Right cardiac atrium (tissue), 5 donors: ENCODE data around the gene FZD2. TPM values are rescaled to one million over a fixed set of nuclear protein-coding genes. Genes with fewer than 3 reads are reported as not detected.
"Not testable (repeated sequence)": the region's sequence is repeated elsewhere in the genome, so short reads cannot be mapped to it uniquely, and the experiment has no call there.

Experiments used
- ATAC-seq, 2 donors: fragments of 200-7000 bp; cut with Tn5 transposase; one replicate each; pipeline versions ENCODE4 v1.8.0 to v1.9.1; 2020; ENCODE audit warnings: moderate library complexity in 2 of 2, mild to moderate bottlenecking in 1 of 2
- DNase-seq, 3 donors: peaks; one replicate each; pipeline ENCODE4 v3.0.0-alpha.2; 2020
- H3K27ac ChIP-seq: one replicate; pipeline ENCODE4 v1.5.1; 2013; ENCODE audit warnings: mild to moderate bottlenecking, low read length, control low read depth, moderate library complexity
- H3K27me3 ChIP-seq: one replicate; pipeline ENCODE4 v1.6.1; 2013; ENCODE audit not compliant: control insufficient read depth, insufficient read depth
- H3K4me1 ChIP-seq: one replicate; pipeline ENCODE4 v1.6.1; 2013; ENCODE audit warnings: low read length; ENCODE audit not compliant: control insufficient read depth, insufficient read depth
- H3K4me3 ChIP-seq: one replicate; pipeline ENCODE4 v1.5.1; 2013; ENCODE audit warnings: low read length, control low read depth
- H3K9me3 ChIP-seq: one replicate; pipeline ENCODE4 v1.6.1; 2013; ENCODE audit warnings: low read length; ENCODE audit not compliant: control insufficient read depth
- WGBS: extraction: QIAGEN DNeasy Blood & Tissue Kit; methylation state at CpG from one replicate; pipeline ENCODE4 v1.1.7; 2013; 5-methylcytosine and 5-hydroxymethylcytosine counted together
- intact Hi-C, 4 donors: fragments of 100-400 bp; cut with DNase I; formaldehyde crosslinking; loops; one replicate each; pipeline versions ENCODE4 v1.11.0 to v1.14.0; 2022 to 2023
- polyA plus RNA-seq: library from polyadenylated mRNA; stranded (reverse); fragments of 200-250 nt; gene quantifications from one replicate; pipeline ENCODE4 v1.2.3, GENCODE V29; 2013
- total RNA-seq, 4 donors: library from RNA; stranded (reverse); fragmentation: NEBNext Ultra II Directional; extraction: Animal tissue kit (Norgen Biotek cat#: 25700); gene quantifications; one replicate each; pipeline ENCODE4 v1.2.1, GENCODE V29; 2021
- donor health status: healthy with polysubstance abuse.
- donor health status: DM: no; HTN: yes; CAD: no.
- donor health status: DM: no; HTN: no; CAD: no.
- donor health status: DM: no; HTN: yes; CAD: no; lungs with severe emphysema.
- donor health status: DM: yes; HTN: yes; CAD: no.

FZD2 gene
- total and polyA plus RNA-seq, 5 donors, result 2.4 to 12.3 (median 7.4) TPM

DNA sequence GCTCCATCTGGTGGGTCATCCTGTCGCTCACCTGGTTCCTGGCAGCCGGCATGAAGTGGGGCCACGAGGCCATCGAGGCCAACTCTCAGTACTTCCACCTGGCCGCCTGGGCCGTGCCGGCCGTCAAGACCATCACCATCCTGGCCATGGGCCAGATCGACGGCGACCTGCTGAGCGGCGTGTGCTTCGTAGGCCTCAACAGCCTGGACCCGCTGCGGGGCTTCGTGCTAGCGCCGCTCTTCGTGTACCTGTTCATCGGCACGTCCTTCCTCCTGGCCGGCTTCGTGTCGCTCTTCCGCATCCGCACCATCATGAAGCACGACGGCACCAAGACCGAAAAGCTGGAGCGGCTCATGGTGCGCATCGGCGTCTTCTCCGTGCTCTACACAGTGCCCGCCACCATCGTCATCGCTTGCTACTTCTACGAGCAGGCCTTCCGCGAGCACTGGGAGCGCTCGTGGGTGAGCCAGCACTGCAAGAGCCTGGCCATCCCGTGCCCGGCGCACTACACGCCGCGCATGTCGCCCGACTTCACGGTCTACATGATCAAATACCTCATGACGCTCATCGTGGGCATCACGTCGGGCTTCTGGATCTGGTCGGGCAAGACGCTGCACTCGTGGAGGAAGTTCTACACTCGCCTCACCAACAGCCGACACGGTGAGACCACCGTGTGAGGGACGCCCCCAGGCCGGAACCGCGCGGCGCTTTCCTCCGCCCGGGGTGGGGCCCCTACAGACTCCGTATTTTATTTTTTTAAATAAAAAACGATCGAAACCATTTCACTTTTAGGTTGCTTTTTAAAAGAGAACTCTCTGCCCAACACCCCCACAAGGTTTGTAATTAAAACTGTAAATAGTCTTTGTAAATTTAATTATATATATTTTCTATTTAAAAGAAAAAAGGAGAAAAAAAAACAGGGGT is 1.7 kb downstream of the FZD2 start:
- Histone ChIP-seq H3K27ac (no peak overlapping the region), H3K27me3 (no peaks in the 10 kb centered on the region), H3K4me1 (no peaks in the 10 kb centered on the region), H3K4me3 (no peak overlapping the region), H3K9me3 (no peaks in the 10 kb centered on the region)
- ATAC-seq (no peak), DNase-seq (peak in 1 of 3 donors; percentile 55)
- whole genome bisulfite sequencing, result 43% methylated on average over 74 of the region's 74 CpGs
- intact Hi-C loops, result loop anchor here in 1 of 4 donors (10.0 kb wide), 1 partner anchor 66 kb away; no protein-coding TSS in a partner anchor

DNA sequence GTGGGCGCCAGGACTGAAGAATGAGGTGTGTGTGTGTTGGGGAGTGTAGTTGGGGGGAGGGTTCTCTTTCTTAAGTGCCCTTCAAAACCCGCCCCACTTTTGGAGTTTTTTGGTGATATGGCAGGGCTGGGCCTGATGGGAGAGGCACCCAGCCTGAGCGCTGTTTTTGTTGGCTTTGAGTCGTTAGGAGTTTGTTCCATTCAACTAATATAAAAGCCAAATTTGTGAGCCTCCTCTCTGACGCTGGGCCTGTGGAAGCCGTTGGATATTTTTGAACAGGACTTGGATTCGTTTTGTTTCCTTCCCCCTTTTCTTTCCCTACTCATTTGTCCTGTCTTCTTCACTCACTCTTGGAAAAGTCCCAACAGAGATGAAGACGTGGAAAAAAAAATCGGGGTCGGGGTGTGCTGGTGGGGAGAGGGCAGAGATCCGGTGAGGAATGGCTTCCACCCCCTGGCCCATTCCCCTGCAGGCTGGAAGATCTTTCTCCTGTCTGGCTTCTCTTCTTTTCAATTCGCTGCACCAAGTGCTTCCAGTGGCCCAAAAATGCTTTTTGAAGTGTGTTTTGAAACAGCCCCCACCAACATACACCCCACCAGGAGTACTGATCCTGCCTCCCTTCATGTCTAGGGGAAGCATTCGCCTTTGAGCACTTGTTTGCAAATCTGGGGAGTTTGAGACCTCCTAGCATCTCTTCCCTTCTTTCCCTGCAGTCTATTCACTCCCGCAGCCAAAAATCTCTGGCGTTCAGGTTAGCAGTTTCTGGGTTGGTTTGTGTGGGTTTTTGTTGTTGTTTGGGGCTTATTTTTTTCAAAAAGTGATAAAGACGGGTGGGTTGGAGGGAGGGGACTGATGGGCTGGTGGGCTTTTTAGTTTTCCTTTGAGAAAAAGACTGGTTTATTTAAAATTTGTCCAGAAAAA is 2.6 kb downstream of the FZD2 start:
- Histone ChIP-seq H3K27me3 (no peaks in the 10 kb centered on the region), H3K9me3 (no peaks in the 10 kb centered on the region), H3K4me3 (no peak overlapping the region), H3K27ac (peak overlapping the region; percentile 42), H3K4me1 (no peaks in the 10 kb centered on the region)
- 32% methylated on average over 16 of the region's 16 CpGs for WGBS
- DNase-seq, result peak in 1 of 3 donors; percentile 64
- intact Hi-C loops, result loop anchor here in 1 of 4 donors (10.0 kb wide), 1 partner anchor 65 kb away; no protein-coding TSS in a partner anchor
- ATAC-seq, result peak; percentile 4 to 30

DNA sequence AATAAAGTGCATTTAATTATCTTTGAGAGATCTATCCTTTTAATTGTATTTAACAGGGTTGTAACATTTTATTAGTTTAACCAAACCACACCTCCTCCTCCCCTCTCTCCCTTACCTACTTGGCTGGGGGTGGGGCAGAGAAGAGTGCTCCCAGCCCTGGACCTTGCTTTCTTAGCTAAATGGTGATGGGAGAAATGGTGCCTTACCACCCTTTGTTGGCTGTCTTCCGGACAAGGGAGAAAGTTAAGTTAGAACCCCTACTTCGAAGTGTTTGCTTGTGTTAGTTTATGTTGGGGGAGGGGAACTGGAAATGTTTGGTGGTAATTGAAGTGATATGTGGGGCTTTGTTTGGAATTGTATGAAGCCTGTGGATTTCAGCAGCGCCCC is 3.9 kb downstream of the FZD2 start:
- DNase-seq (no peak), ATAC-seq (no peak)
- WGBS, result 58% methylated on average over 3 of the region's 3 CpGs
- Histone ChIP-seq H3K4me3 (no peak overlapping the region), H3K4me1 (no peaks in the 10 kb centered on the region), H3K27ac (no peak overlapping the region), H3K9me3 (no peaks in the 10 kb centered on the region), H3K27me3 (no peaks in the 10 kb centered on the region)
- intact Hi-C loops, result no loop called here

DNA sequence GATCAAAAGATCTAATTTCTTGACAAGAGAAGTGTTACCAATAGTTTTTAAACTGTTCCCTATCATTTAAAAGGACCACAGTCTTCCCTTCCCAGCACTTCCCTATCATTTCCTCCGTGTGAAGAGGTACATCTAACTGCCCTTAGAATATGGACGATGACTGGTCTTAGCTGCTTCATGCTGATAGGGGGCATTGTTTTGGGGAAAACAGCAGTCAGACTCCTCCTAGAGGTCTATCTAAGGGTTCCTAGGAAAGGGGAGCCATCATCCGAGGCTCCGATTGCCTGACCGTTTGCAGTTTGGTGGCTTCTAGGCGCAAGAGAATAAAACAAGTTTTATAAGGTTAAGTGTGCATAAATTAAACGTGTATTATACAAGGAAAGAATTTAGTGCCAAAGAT is 7.1 kb downstream of the FZD2 start:
- Histone ChIP-seq H3K27ac (no peak overlapping the region), H3K4me3 (no peak overlapping the region), H3K9me3 (no peaks in the 10 kb centered on the region), H3K4me1 (no peaks in the 10 kb centered on the region), H3K27me3 (no peaks in the 10 kb centered on the region)
- DNase-seq (no peak), ATAC-seq (no peak)
- 71% methylated on average over 7 of the region's 7 CpGs for WGBS
- intact Hi-C loops, result no loop called here

DNA sequence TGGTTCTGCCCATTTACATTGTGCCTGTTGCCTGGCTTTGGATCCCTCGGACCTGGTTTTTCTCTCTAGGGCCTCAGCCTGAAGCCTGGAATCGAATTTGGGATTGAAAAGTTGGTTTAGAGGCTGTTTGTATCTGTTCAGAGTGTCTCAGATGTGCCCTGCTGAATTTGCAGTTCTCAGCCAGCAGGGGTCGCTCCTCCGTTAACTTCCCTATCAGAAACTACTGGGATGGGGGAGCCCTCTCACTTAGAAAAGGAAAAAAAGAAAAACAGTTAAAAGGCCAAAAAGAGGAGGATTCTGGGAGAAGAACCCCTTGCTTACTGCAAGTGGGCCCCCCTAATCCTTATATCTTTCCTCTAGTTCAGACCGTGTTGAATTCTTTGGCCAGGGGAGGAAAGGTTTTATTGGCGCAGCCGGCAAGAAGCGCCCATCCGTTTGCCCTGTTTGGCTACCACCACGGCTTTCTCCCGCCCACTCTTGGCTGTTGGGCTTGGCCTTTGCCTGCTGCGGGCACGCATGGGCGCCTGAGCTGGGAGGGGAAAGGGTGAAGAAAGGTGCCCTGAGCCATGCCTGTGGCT is 8.7 kb downstream of the FZD2 start:
- no peak for DNase-seq
- Histone ChIP-seq H3K27me3 (no peaks in the 10 kb centered on the region), H3K4me1 (no peaks in the 10 kb centered on the region), H3K9me3 (no peaks in the 10 kb centered on the region), H3K4me3 (no peak overlapping the region), H3K27ac (no peak overlapping the region)
- WGBS, result 86% methylated on average over 14 of the region's 14 CpGs
- intact Hi-C loops, result no loop called here
- ATAC-seq, result no peak

DNA sequence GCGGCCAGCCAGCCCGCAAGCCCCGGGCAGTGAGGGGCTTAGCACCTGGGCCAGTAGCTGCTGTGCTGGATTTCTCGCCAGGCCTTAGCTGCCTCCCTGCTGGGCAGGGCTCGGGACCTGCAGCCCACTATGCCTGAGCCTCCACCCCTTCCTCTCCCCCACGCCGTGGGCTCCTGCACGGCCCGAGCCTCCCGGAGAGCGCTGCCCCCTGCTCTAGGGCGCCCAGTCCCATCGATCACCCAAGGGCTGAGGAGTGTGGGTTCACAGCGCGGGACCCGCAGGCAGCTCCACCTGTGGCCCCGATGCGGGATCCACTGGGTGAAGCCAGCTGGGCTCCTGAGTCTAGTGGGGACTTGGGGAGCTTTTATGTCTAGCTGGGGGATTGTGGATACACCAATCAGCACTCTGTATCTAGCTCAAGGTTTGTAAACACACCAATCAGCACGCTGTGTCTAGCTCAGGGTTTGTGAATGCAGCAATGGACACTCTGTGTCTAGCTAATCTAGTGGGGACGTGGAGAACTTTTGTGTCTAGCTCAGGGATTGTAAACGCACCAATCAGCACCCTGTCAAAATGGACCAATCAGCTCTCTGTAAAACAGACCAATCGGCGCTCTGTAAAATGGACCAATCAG is 11.1 kb downstream of the FZD2 start:
- ATAC-seq, H3K4me3 ChIP-seq, H3K27ac ChIP-seq, H3K4me1 ChIP-seq, DNase-seq, H3K27me3 ChIP-seq, intact Hi-C loops, H3K9me3 ChIP-seq: not testable (repeated sequence)
- 87% methylated on average over 23 of the region's 23 CpGs for WGBS

DNA sequence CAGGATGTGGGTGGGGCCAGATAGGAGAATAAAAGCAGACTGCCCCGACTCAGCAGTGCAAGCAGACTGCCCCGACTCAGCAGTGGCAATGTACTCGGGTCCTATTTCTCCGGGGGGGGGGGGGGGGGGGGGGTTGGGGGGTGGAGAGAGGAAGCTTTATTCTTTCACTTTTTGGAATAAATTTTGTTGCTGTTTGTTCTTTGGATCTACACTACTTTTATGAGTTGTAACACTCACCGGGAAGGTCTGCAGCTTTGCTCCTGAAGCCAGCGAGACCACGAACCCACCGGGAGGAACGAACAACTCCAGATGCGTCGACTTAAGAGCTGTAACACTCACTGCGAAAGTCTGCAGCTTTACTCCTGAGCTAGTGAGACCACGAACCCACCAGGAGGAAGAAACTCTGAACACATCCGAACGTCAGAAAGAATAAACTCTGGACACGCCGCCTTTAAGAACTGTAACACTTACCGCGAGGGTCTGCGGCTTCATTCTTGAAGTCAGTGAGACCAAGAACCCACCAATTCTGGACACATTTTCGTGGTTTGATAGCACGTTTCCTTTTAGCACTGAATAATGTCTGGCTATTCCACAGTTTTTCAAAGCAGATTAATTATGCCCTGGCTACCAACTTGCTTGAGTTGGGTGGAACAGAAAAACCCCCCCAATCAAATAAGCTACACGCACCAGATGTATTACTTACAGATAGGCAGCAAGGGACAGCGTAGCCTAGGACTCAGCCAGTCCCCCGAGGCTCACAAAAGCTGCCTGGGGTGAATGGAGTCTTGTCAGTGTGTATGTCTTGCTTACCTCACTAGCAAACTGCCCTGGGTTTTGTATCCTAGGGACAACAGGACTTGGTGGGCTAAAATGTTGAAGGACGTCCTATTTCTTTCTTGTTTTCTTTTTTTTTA is 11.9 kb downstream of the FZD2 start:
- no peak overlapping the region for H3K4me3 ChIP-seq
- intact Hi-C loops, result no loop called here
- H3K27ac ChIP-seq, result no peak overlapping the region
- no peaks in the 10 kb centered on the region for H3K9me3 ChIP-seq
- ATAC-seq, result no peak
- H3K27me3 ChIP-seq, result no peaks in the 10 kb centered on the region
- DNase-seq, result no peak
- no peaks in the 10 kb centered on the region for H3K4me1 ChIP-seq
- WGBS, result 74% methylated on average over 26 of the region's 26 CpGs

DNA sequence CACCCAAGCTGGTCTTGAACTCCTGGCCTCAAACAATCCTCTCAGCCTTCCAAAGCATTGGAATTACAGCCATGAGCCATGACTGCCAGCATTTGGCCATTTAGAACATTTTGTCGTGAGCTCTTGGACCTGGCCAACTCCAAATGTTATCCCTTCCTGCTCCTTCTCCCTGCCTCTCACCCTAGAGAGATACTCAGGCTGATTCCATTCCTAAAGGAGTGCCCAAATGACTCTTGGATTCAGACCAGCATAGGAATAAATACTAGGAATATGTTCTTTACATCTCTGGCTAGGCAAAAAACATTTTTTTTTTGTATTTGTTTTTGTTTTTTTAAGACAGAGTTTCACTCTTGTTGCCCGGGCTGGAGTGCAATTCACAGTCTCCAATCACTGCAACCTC is 15.5 kb downstream of the FZD2 start:
- WGBS, result 61% methylated on average over 2 of the region's 2 CpGs
- ATAC-seq (no peak), DNase-seq (no peak)
- Histone ChIP-seq H3K4me1 (no peaks in the 10 kb centered on the region), H3K27me3 (no peaks in the 10 kb centered on the region), H3K4me3 (no peak overlapping the region), H3K27ac (no peak overlapping the region), H3K9me3 (no peaks in the 10 kb centered on the region)
- intact Hi-C loops, result no loop called here

DNA sequence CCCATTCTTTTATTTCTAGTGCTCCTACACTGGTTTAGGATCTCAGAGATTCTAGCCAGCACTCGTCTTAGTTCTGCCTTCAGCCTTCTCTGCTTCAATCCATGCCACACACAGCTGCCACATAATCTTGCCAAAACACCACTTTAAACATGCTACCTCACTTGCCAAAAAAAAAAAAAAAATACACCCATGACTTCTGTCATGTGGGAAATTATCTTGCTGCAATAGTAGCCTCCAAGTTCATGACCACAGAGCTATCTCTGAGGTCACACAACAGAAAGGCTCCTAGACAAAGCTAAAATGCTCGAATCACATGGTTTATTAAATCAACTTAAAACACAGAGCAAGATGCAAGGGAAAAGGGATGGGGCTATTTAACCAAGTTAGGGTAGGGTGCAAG is 18.1 kb downstream of the FZD2 start:
- DNase-seq (no peak), ATAC-seq (no peak)
- Histone ChIP-seq H3K27me3 (no peaks in the 10 kb centered on the region), H3K9me3 (no peaks in the 10 kb centered on the region), H3K4me3 (no peak overlapping the region), H3K27ac (no peak overlapping the region), H3K4me1 (no peaks in the 10 kb centered on the region)
- WGBS, result 28% methylated on average over 2 of the region's 2 CpGs
- intact Hi-C loops, result no loop called here

DNA sequence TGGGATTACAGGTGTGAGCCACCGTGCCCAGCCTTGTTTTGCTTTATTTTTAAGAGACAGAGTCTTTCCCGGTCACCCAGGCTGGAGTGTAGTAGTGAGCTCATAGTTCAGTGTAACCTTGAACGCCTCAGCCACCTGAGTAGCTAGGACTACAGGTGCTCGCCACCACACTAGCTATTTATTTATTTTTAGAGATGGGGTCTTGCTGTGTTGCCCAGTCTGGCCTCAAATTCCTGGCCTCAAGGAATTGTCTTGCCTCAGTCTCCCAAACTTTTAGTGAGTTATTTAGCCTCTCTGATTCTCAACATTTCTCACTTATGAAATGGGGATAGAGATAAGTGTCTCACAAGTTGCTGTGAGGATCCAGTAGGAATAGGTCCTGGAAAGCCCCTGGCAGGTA is 21.7 kb downstream of the FZD2 start:
- Histone ChIP-seq H3K27me3 (no peaks in the 10 kb centered on the region), H3K4me3 (no peak overlapping the region), H3K9me3 (no peaks in the 10 kb centered on the region), H3K4me1 (no peaks in the 10 kb centered on the region), H3K27ac (no peak overlapping the region)
- DNase-seq, result no peak
- intact Hi-C loops, result no loop called here
- ATAC-seq, result no peak
- WGBS, result 78% methylated on average over 4 of the region's 4 CpGs
